ENCODE data around the gene RBMS3.

GRCh38 chr3:29557825-29558224 is 277.0 kb downstream of the RBMS3 start:
- TF ChIP-seq CTCF (conservative IDR thresholded peaks at IDR 0.05; ENCODE audit: low read length): no peak
- no peak for TF ChIP-seq EZH2phosphoT487 (IDR thresholded peaks at IDR 0.05; ENCODE audit: borderline replicate concordance, low read depth, low read length)

All from OCI-LY7 (cell line).